C4-2B (cell line): Measurements from ENCODE around the gene NAV1.

ENCODE experiments used
- H3K27ac ChIP-seq: fragments of 450-650 bp; 2 replicates; pipeline ENCODE4 v1.5.1; 2017
- ZFX ChIP-seq: fragments of 450-650 bp; IDR thresholded peaks from 2 replicates; pipeline ENCODE4 v1.6.1; 2017
- TF ChIP-seq, protein P1 (sequence below): fragments of 450-650 bp; conservative IDR thresholded peaks from 2 replicates; pipeline ENCODE4 v1.5.1; 2017; ENCODE audit warnings: mild to moderate bottlenecking

NAV1 gene

DNA sequence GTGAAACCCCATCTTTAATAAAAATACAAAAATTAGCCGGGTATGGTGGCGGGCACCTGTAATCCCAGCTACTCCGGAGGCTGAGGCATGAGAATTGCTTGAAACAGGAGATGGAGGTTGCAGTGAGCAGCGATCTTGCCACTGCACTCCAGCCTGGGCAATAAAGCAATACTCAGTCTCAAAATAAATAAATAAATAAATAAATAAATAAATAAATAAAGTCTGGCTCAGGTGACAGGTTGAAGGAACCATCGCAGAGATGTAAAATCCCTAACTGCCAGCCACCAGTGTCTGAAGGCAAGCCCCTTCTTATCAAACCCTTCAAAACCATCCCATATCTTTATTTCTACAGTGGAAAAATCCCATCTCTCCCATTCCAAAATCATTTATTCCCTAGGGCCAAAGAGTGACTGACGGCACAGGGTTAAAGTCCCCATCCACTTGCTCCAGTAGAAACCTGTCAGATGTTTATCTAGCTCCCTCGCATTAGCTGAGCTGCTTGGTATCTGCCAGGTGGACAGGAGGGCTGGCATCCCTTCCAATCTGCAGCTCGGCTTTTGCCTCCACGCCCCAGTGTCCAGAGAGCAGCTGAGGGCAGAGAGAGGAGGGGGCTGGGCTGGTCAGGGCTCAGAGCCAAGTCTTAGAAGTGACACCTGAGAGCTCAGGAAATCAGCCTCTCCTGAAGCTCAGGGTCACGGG is 37.0 kb upstream of the NAV1 start:
- H3K27ac ChIP-seq: no peak overlapping the region
- TF ChIP-seq, protein P1, sequence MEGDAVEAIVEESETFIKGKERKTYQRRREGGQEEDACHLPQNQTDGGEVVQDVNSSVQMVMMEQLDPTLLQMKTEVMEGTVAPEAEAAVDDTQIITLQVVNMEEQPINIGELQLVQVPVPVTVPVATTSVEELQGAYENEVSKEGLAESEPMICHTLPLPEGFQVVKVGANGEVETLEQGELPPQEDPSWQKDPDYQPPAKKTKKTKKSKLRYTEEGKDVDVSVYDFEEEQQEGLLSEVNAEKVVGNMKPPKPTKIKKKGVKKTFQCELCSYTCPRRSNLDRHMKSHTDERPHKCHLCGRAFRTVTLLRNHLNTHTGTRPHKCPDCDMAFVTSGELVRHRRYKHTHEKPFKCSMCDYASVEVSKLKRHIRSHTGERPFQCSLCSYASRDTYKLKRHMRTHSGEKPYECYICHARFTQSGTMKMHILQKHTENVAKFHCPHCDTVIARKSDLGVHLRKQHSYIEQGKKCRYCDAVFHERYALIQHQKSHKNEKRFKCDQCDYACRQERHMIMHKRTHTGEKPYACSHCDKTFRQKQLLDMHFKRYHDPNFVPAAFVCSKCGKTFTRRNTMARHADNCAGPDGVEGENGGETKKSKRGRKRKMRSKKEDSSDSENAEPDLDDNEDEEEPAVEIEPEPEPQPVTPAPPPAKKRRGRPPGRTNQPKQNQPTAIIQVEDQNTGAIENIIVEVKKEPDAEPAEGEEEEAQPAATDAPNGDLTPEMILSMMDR: no peak
- TF ChIP-seq ZFX: no peak

DNA sequence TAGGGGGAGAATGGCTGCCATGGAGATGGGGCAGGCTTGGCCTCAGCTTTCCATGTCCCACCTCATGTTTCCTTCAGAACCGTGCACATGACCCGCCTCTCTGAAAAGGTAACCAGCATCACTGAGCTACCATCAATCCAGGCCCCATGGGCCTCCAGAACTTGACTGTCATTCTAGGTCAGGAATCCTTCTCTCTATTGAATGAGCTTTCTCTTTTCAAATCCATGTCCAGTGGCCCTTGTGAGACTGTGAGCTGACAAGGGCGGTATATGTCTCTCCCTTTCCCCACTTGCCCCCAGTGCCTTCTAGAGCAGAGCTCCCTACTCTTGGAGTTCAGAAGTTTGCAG is 36.4 kb upstream of the NAV1 start:
- TF ChIP-seq, protein P1: no peak
- TF ChIP-seq ZFX: no peak
- H3K27ac ChIP-seq: no peak overlapping the region

GRCh38 chr1:201503397-201504176 is 35.3 kb upstream of the NAV1 start:
- no peak overlapping the region for H3K27ac ChIP-seq
- no peak for TF ChIP-seq ZFX
- TF ChIP-seq, protein P1: no peak

DNA sequence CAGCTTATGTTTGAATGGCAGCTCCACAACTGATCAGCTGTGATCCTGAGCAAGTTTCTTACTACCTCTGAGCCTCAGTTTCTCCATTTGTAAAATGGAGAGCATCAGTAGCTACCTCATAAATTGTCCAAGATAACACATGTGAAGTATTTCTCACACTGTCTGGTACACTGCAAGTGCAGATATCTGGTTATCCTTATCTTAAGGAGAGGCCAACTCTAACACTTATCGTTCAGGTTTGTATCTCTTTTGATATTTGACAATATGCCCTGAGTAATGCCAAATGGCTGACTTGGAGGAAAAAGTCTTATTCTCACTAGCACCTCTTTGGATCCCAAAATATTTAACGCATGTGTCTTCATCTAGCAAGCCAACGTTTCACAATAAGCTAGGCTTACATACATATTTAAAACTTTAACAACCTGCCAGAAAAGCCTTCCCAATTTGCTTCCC is 34.7 kb upstream of the NAV1 start:
- no peak for TF ChIP-seq ZFX
- TF ChIP-seq, protein P1: no peak
- no peak overlapping the region for H3K27ac ChIP-seq

DNA sequence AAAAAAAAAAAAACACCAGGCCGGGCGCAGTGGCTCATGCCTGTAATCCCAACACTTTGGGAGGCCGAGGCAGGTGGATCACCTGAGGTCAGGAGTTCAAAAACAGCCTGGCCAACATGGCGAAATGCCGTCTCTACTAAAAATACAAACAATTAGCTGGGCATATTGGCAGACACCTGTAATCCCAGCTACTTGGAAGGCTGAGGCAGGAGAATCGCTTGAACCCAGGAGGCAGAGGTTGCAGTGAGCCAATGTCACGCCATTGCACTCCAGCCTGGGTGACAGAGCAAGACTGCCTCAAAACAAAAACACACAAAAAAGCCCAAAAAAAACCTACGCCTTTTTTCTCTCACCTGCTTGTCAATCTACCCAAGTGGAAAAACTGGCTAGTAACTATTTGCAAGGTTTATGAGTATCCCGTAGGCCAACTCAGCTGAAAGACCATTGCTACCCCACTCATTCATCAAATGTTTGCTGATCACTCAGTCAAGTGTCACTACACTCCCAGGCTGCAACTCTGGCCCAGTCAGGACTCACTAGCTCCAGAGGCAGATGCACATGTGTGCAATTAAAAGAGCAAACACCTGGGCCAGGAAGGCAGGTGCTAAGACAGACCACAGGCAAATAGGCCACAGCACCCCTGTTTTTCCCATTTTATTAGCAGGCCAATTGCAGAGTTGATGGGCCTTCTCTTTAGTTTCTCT is 34.0 kb upstream of the NAV1 start:
- H3K27ac ChIP-seq: no peak overlapping the region
- no peak for TF ChIP-seq ZFX
- TF ChIP-seq, protein P1: no peak

DNA sequence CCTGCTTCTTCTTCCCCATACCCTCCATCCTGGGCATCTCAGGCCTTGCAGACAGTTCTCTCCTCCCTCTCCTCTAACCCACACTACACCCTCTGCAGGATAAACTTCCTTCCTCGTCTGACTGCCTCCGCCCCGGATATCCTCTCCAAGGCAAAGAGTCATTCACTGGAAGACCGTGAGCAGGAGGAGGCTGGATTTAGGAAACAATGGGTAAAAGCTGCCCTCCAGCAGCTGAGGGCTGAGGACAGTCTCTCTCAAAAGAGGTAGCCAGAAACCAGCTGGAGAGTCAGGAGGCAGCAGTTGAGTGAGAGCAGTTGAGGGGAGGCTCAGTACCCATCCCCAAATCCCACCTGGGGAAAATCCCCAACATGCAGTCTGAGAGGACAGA is 33.4 kb upstream of the NAV1 start:
- peak overlapping the region; percentile 87; the same call in 1 of the 2 replicates for H3K27ac ChIP-seq
- TF ChIP-seq ZFX: no peak
- TF ChIP-seq, protein P1: no peak

- peak overlapping the region; percentile 87 for H3K27ac ChIP-seq
- TF ChIP-seq, protein P1: no peak
- TF ChIP-seq ZFX: no peak
Observed at GRCh38 chr1:201506092-201506491, 32.8 kb upstream of the NAV1 start.
